Left renal pelvis (tissue), 4 donors: ENCODE results near the gene STEAP4. TPM values are rescaled to one million over a fixed set of nuclear protein-coding genes. Genes with fewer than 3 reads are reported as not detected.

ENCODE experiments used
- DNase-seq, 4 donors: peaks; one replicate each; pipeline ENCODE4 v3.0.0-alpha.2; 2013; ENCODE audit warnings: low read depth in 4 of 4, low spot score in 3 of 4
- polyA plus RNA-seq, 4 donors: library from polyadenylated mRNA; unstranded; fragments of 120-200 nt; gene quantifications; one replicate each; pipeline ENCODE4 v1.2.1, GENCODE V29; 2013; ENCODE audit not compliant: insufficient read length in 4 of 4

STEAP4 gene
- polyA plus RNA-seq, 4 donors: 0.19 to 3.3 (median 0.26) TPM

- no peak for DNase-seq
Observed at GRCh38 chr7:88314061-88314491, 7.4 kb upstream of the STEAP4 start.

DNA sequence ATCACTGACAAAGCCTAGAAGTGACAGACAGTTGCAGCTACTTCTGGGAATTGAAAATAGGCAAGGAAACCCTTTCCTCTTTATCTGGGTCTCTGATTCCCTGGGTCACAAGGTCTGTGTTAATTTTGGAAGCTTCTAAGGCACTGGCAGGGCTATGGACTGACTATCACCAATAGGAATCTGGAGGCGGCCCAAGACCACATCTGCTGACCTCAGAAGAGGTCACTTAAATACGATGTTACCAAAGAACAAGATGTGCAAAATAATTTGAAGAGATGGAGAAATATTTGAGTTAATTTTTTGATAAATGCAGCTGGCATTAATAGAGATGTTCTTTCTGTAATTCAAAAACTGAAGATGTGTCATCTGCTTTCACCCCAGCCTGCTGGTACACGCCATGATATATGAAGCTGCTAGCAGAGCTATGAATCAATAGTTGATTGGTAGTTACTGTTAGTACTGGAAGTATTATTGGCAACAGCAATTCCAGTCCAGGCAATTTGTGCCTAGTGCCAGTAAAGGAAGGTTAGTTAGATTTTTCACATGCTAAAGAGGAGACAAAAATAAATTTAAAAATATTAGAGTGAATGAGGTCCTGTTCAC is 5.5 kb upstream of the STEAP4 start:
- DNase-seq: no peak

GRCh38 chr7:88311675-88312036 is 5.0 kb upstream of the STEAP4 start:
- no peak for DNase-seq

GRCh38 chr7:88310956-88311674 is 4.4 kb upstream of the STEAP4 start:
- no peak for DNase-seq

DNA sequence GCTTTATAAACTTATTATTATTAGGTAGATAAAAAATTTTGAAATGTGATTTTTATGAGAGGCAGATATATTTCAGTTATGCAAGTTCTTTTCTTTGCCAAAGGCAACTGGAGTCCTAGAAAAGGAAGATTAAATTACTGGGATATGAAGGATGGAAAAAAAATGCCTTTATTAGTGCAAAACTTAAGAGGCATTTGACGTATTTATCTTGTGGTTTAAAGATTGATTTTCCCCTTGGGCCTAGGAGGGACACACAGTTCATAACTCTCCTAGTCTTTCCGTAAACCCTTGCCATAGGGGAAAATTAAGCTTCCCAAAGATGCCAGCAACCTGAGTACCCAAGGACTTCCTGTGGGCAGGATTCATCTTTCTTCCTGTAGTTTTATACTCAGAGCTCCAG is 3.1 kb upstream of the STEAP4 start:
- DNase-seq: no peak

DNA sequence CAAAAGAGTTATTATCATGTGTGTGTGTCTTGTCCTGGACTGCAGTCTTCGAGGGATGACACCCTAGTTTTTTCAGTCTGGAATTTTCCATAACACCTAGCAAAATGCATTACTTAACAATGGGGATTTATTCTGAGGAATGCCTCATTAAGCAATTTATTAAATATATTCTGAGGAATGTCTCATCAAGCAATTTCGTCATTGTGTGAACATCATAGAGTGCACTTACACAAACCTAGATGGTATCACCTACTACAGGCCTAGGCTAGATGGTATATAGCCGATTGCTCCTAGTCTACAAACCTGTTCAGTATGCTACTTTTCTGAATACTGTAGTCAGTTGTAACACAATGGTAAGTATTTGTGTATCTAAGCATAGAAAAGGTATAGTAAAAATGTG is 1.1 kb upstream of the STEAP4 start:
- DNase-seq: no peak

- no peak for DNase-seq
Observed at GRCh38 chr7:88307412-88307811, 718 bp upstream of the STEAP4 start.

DNA sequence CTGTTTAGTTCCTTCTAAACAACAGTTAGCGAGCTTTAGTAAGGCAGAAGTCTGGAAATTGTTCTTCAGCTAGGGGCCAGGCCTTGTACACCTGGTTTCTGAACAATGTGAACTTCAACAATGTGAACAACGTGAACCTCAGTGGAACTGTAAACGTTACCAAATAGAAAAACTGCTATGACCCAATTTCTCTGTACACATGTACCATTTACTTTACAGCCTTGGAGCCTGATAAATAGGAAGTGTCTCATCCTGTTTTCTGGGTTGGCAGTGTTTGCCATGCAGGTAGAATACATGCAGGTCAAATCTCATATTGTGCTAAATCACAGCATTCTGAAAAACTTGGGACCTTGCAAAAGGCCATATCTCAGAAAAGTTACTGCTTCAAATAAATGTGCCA is 1.6 kb downstream of the STEAP4 start:
- no peak for DNase-seq

- no peak for DNase-seq
Observed at GRCh38 chr7:88302486-88302885, 4.2 kb downstream of the STEAP4 start.

DNA sequence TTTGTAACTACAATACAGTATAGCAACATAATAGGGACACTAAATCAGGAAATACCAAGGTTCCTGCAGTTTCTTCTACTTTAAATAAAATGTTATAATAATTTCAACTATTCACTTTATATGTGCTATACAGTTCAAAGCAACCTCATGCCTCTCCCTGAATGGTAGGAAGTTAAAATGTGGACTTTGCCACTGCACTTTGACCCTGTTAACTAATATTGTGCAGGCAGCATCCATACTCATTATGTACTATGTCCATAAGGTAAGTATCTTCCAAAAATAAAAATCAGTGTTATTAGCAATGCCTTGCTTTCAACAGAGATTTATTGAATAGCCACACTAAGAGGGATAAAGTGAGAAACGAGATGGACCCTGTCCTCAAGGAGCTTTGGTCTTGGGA is 4.8 kb downstream of the STEAP4 start:
- no peak for DNase-seq

DNA sequence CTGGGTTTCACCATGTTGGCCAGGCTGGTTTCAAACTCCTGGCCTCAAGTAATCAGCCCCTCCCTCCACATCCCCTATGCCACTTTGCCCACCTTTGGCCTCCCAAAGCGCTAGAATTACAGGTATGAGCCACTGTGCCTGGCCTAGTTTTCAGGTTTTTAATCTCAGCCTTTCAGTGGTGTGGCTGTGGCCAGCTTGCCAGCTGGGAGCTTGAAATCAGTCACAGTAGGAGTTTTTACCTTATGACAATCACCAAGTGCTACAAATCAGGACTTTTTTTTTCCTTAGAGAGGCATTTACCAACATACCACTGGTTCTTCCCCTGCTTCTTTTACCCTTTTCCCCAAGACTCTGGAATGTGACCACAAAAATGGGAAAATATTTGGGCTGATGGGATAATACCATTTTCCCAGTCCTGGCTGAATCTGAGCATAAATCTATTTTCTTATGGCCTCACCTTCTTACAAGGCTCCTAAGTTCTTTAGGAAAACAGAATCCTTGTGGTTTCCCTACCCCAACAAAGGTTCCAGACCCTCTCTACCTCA is 6.2 kb downstream of the STEAP4 start:
- DNase-seq: no peak

GRCh38 chr7:88299126-88299525 is 7.6 kb downstream of the STEAP4 start:
- DNase-seq: no peak

DNA sequence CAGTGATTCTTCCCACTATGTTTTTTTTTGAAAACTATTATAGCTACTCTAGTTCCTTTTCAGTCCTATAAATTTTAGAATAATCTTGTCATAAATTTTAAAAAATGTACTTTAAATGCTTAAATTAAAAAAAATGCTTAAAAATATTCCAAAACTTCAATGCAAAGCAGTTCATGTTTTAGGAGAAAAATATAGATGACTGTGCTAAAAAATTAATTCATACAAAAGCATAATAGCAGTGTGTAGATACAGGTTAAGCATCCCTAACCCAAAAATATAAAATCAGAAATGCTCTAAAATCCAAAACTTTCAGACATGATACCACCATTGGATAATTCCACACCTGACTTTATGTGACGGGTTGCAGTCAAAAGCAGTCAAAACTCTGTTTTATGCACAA is 12.8 kb downstream of the STEAP4 start:
- no peak for DNase-seq

GRCh38 chr7:88291398-88292173 is 15.1 kb downstream of the STEAP4 start:
- DNase-seq: no peak

DNA sequence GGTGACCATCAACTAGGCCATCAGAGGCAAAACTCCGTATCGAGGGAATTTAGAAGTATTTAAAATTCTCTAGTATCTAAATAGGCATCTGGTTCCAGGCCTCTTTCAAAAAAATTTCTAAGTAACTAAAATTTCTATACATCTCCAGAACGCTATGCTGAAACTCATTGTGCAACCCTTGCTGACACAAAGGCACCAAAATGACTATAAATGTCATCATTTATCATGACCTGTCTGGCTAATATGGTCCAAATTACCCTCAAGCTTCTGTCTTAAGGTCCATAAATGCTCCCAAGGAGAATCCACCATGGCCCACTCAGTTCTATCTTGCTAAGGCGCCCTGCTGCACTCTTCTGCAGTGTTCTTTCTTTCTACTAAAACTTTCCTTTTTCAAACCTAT is 16.2 kb downstream of the STEAP4 start:
- DNase-seq: no peak

GRCh38 chr7:88289564-88290025 is 17.1 kb downstream of the STEAP4 start:
- DNase-seq: no peak

- no peak for DNase-seq
Observed at GRCh38 chr7:88281749-88282148, 24.9 kb downstream of the STEAP4 start.

- DNase-seq: no peak
Observed at GRCh38 chr7:88280801-88281200, 25.9 kb downstream of the STEAP4 start.

DNA sequence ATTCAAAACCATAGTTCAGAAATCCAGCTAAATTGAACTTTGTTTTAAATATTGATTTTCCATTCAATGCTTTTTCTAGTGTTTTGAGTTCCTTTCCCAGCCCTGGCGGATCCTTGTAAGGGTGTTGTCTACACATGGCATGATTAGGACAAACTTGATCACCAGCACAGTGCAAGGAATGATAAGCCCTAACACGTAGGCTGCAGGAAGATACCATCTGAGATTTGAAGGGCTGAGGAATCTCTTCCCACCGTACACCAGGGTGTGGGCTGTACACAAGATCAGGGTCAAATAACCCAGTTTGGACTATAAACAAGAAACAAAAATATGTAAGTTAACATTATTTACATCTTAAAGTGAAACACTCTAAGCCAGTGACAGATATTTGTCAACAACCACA is 27.4 kb downstream of the STEAP4 start:
- no peak for DNase-seq

- DNase-seq: no peak
Observed at GRCh38 chr7:88278881-88279280, 27.8 kb downstream of the STEAP4 start.

- no peak for DNase-seq
Observed at GRCh38 chr7:88276605-88277153, 30.0 kb downstream of the STEAP4 start.
